Right lobe of liver (tissue), 6 donors: ENCODE measurements around the gene STK35. TPM values are rescaled to one million over a fixed set of nuclear protein-coding genes. Genes with fewer than 3 reads are reported as not detected.

ENCODE experiments used
- ATAC-seq, 4 donors: fragments of 200-7000 bp; cut with Tn5 transposase; one replicate each; pipeline ENCODE4 v1.9.1; 2020; ENCODE audit warnings: mild to moderate bottlenecking in 4 of 4, moderate library complexity in 4 of 4
- DNase-seq, 3 donors: peaks; one replicate each; pipeline ENCODE4 v3.0.0-alpha.2; 2020
- H3K27ac ChIP-seq, 3 donors: fragments of 200-600 bp; one replicate each; pipeline ENCODE4 v1.8.0; 2022
- H3K27me3 ChIP-seq, 2 donors: fragments of 200-600 bp; one replicate each; pipeline ENCODE4 v1.8.0; 2022
- H3K36me3 ChIP-seq, 4 donors: fragments of 200-600 bp; sonication (generic) in 1 of 4; one replicate each; pipeline versions ENCODE4 v1.5.1 to v1.8.0; 2017 to 2022; ENCODE audit warnings: control low read depth in 1 of 4
- H3K4me1 ChIP-seq, 4 donors: fragments of 200-600 bp; sonication (generic) in 1 of 4; one replicate each; pipeline versions ENCODE4 v1.5.1 to v1.8.0; 2017 to 2022; ENCODE audit warnings: control low read depth in 1 of 4
- H3K4me3 ChIP-seq, 3 donors: fragments of 200-600 bp; one replicate each; pipeline ENCODE4 v1.8.0; 2022
- H3K9me3 ChIP-seq, 4 donors: fragments of 200-600 bp; sonication (generic) in 1 of 4; one replicate each; pipeline versions ENCODE4 v1.5.1 to v1.8.0; 2017 to 2022; ENCODE audit warnings: control low read depth in 1 of 4
- CTCF ChIP-seq, 4 donors: fragments of 200-600 bp in 3 of 4; fragments of 450-650 bp in 1 of 4; IDR thresholded peaks; one replicate each; pipeline versions ENCODE4 v1.5.1 to v1.8.0; 2016 to 2022; ENCODE audit warnings: antibody characterized with exemption in 4 of 4, mild to moderate bottlenecking in 2 of 4
- POLR2A ChIP-seq: fragments of 450-650 bp; IDR thresholded peaks from one replicate; pipeline ENCODE4 v1.6.1; 2017; ENCODE audit warnings: antibody characterized with exemption, mild to moderate bottlenecking
- WGBS: methylation state at CpG from one replicate; pipeline ENCODE4 v1.1.6; 2018; ENCODE audit warnings: low coverage, low lambda C conversion rate; ENCODE audit not compliant: insufficient coverage; ENCODE audit errors: missing lambda C conversion rate; 5-methylcytosine and 5-hydroxymethylcytosine counted together
- intact Hi-C, 2 donors: fragments of 100-400 bp; cut with DNase I; formaldehyde crosslinking; loops; one replicate each; pipeline versions ENCODE4 v1.11.2 to v1.14.1; 2022
- total RNA-seq, 6 experiments: library from RNA; depleted of rRNA in 2 of 6; stranded (reverse); fragments of >200 nt in 2 of 6; fragmentation: NEBNext Ultra II Directional in 3 of 6; extraction: Animal tissue kit (Norgen Biotek cat#: 25700) in 3 of 6; gene quantifications; one replicate each; pipeline versions ENCODE4 v1.1.0 to v1.2.4, GENCODE V29; 2016 to 2023
- donor health status: DM: no; HTN: yes; CAD: no.
- donor health status: DM: no; HTN: no; CAD: no.
- donor health status: DM: no; HTN: no; CAD: no.
- donor health status: DM: no; HTN: yes; CAD: no.
- donor health status: DM: no; HTN: yes; CAD: no.

STK35 gene
- total RNA-seq, 6 experiments from 2014 or later, result 6.0 to 12.7 (median 7.2) TPM

GRCh38 chr20:2145376-2145775, 43.7 kb downstream of the STK35 start:
- H3K27ac ChIP-seq, result no peak overlapping the region
- no peaks in the 10 kb centered on the region for H3K27me3 ChIP-seq
- H3K4me1 ChIP-seq, result no peaks in the 10 kb centered on the region
- 94% methylated on average over 7 of the region's 8 CpGs for WGBS
- intact Hi-C loops, result no loop called here
- no peak for DNase-seq
- H3K4me3 ChIP-seq, result no peak overlapping the region
- H3K36me3 ChIP-seq, result peaks cover 0 to 11% (median 3%) of the 10 kb centered on the region in 4 donors
- TF ChIP-seq CTCF (IDR thresholded peaks at IDR 0.05) (no peak), POLR2A (no peak)
- ATAC-seq, result no peak
- no peaks in the 10 kb centered on the region for H3K9me3 ChIP-seq

- DNase-seq (no peak), ATAC-seq (no peak)
- intact Hi-C loops, result no loop called here
- H3K27me3 ChIP-seq, result no peaks in the 10 kb centered on the region
- no peaks in the 10 kb centered on the region for H3K4me1 ChIP-seq
- TF ChIP-seq CTCF (IDR thresholded peaks at IDR 0.05), result no peak
- H3K9me3 ChIP-seq, result no peaks in the 10 kb centered on the region
- H3K27ac ChIP-seq, result no peak overlapping the region
- H3K36me3 ChIP-seq, result peaks cover 0 to 11% (median 3%) of the 10 kb centered on the region in 4 donors
- H3K4me3 ChIP-seq, result no peak overlapping the region
- WGBS, result 91% methylated on average over 11 of the region's 18 CpGs
Observed at GRCh38 chr20:2146080-2146867, 44.6 kb downstream of the STK35 start.

GRCh38 chr20:2149507-2149906, 47.9 kb downstream of the STK35 start:
- WGBS, result 83% methylated on average over 5 of the region's 6 CpGs
- Histone ChIP-seq H3K27ac (no peak overlapping the region), H3K27me3 (no peaks in the 10 kb centered on the region), H3K4me3 (no peak overlapping the region), H3K4me1 (no peaks in the 10 kb centered on the region), H3K36me3 (peaks cover 0 to 6% (median 2%) of the 10 kb centered on the region in 4 donors), H3K9me3 (no peaks in the 10 kb centered on the region)
- no peak for DNase-seq
- intact Hi-C loops, result no loop called here
- no peak for TF ChIP-seq POLR2A
- TF ChIP-seq CTCF (IDR thresholded peaks at IDR 0.05), result no peak
- ATAC-seq, result no peak

GRCh38 chr20:2150660-2151059, 49.0 kb downstream of the STK35 start:
- H3K27ac ChIP-seq, result no peak overlapping the region
- no peak for DNase-seq
- TF ChIP-seq POLR2A (no peak), CTCF (IDR thresholded peaks at IDR 0.05) (no peak)

More at GRCh38 chr20:2150660-2151059, 49.0 kb downstream of the STK35 start:
- Histone ChIP-seq H3K4me3 (no peak overlapping the region), H3K27me3 (no peaks in the 10 kb centered on the region), H3K4me1 (no peaks in the 10 kb centered on the region), H3K36me3 (no peaks in the 10 kb centered on the region), H3K9me3 (no peaks in the 10 kb centered on the region)
- intact Hi-C loops, result no loop called here
- ATAC-seq, result no peak
- WGBS, result no CpG with 5 or more reads among the region's 6 CpGs
